GM18861 (cell line): ENCODE measurements around the gene SLC22A15.

Experiments
- ATAC-seq: cut with Tn5 transposase; IDR thresholded peaks from one replicate; pipeline ENCODE4 v1.9.1; 2021; ENCODE audit not compliant: unreplicated experiment

The SLC22A15 gene

DNA sequence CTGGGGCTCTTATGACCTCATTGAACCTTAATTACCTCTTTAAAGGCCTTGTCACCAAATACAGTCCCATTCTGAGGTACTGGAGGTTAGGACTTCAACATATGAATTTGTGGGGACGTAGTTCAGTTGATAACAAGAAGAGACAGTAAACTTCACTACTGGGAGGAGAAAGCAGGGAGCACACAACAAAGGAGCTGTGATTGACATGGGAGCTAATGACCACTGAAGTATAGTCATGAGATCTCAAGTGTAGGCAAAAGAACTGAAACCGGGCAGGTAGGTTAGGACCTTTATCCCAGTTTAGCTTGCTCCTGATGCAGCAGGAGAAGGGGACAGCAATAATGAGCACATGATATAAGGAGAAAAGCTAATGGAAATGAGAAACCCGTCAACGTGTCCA lies 123.1 kb downstream of the SLC22A15 start:
- no peak for ATAC-seq

DNA sequence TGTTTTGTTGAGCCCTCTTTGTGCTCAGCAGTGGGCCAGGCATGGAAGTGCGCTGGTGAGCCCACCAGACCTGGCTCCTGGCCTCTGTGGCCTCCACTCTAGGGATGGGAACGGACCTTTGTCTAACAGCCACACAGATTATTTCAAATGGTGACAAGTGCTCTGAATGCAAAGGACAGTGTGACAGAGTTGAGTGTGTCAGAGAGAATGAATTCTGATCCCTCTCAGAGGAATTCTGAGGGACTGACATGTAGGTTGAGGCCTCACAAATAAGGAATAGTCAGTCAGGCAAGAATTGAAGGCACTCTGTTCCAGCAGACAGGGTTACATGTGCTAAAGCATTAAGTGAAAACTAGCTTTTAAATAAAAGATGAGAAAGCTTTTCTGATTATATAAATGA lies 123.6 kb downstream of the SLC22A15 start:
- ATAC-seq = no peak

DNA sequence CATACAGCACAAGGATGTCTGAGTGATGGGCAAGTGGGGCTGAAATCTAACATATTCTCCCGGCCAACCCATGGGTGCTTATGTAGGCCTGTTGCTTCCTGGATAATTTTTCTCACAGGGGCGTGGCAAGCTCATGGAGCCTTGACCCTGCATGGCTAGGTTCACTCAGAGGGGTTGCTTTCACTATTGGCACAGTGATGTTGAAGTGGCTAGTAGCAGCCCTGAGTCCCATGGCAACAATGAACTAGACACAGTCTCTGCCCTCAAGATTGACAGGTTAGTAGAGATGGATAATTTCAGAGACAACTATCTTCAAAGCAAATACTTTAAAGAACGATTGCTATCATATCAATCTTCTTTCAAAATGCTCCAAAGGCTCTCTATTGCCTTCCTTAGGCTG lies 128.4 kb downstream of the SLC22A15 start:
- ATAC-seq = no peak

DNA sequence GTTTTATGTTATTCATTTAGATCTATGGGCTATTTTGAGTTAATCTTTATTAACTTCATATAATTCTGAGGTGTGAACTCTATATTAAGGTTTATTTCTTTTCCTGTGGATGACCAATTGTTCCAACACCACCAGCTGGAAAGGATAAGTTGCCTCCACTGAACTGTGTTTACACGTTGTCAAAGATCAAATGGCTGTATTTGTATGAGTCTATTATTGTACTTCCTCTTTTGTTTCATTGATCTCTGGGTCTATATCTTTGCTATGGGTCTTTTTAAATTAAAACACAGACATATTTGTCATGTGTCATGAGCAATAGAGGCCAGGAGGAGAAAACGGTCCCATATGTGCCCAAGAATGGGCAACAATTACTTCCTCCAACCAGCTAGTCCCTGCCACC lies 129.7 kb downstream of the SLC22A15 start:
- ATAC-seq = no peak

DNA sequence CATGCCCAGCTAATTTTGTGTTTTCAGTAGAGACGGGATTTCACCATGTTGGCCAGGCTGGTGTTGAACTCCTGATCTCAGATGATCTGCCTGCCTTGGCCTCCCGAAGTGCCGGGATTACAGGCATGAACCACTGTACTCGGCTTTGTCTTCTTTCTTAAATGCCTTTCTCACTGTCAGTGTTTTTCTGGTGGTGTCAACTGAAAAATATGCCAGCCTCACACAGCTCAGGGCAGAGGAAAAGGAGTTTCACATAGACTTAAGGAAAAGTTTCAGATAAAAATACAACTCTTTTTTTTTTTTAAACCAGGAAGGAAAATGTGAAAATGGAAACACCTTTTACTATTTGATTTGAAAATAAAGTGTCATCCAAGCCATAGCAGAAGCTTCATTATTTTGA lies 130.3 kb downstream of the SLC22A15 start:
- ATAC-seq = no peak

DNA sequence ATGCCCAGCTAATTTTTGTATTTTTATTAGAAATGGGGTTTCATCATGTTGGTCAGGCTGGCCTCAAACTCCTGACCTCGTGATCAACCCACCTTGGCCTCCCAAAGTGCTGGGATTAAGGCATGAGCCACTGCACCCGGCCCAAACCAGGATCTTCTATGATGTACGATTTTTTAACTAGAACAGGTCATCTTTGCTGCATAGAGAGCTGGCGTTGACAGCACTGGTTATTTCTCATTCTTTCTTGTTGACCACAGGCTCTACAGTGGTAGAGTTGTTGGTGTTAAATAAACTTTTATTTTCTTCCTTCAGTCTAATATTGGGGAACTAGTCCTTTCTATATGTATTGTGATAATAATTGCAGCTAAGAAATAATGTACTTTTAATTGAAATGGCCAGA lies 131.1 kb downstream of the SLC22A15 start:
- no peak for ATAC-seq

DNA sequence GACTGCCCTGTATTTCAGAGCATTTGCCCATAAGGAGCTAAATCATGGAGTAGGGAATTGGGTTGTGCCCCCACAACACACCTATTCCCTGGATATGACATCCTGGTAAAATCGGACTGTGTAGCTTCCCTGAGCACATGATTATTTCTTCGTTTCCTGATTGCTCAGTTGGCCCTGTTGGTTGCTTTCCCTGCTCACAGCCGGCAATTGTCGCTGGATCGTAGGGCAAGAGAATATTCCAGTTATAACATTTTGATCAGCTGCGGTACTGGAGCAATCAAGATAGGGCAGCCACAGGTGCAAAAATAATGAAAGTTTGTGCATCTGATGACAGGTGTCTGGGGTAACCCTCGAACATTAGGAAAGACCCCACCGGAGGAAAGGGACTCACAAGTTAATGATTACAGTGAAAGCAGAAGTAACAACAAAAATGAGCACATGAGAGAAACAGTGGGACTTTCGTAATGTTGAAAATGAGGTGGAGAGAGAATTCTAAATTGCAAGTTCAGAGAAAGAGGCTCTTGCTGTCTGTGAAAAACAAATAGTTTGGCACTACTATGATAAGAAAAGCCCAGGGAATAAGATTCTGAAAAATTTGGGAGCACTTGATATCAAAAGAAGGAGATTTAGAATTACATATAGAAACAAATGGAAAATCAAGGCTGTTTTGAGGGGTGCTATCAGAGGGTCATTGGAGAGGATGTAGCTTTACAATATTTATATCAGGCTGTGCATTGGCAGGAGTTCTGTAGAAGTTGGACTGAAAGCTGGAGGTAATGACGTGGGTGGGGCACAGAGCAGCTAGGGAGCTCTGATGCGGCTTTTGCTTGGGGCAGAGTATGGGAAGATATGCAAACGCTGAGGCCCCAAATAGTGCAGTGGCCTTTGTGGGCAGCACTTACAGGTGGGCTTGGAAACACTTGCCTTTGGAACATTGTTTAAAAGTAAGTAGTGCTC lies 134.5 kb downstream of the SLC22A15 start, which contains the start of gene MAB21L3:
MAB21L3 (plus strand) TSS at position 833 of the 957 bp plus-strand sequence. CDS start 1,217 bp downstream, outside the sequence.
- peak; percentile 55 for ATAC-seq

DNA sequence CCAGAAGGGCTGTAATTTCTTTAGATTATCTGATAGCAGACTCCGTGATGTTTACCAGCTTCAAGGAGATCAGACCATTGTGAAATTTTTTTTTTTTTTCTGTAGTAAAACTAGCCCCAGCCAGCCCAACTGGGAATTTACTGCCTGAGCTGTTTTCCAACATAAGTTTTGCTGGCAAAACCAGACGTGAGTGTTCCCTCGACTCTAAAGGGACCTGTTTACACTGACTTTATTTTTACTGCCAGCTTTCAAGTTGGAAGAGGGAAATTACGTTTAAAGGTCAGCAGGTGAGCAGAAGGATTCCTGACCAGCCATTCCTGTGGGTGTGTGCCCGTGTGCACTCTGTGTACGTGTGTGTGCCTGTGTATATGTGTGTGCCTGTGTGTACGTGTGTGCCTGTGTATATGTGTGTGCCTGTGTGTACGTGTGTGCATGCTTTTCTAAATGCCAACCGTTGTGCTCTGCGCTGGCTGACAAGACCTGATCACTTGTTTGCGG lies 135.3 kb downstream of the SLC22A15 start:
- no peak for ATAC-seq

DNA sequence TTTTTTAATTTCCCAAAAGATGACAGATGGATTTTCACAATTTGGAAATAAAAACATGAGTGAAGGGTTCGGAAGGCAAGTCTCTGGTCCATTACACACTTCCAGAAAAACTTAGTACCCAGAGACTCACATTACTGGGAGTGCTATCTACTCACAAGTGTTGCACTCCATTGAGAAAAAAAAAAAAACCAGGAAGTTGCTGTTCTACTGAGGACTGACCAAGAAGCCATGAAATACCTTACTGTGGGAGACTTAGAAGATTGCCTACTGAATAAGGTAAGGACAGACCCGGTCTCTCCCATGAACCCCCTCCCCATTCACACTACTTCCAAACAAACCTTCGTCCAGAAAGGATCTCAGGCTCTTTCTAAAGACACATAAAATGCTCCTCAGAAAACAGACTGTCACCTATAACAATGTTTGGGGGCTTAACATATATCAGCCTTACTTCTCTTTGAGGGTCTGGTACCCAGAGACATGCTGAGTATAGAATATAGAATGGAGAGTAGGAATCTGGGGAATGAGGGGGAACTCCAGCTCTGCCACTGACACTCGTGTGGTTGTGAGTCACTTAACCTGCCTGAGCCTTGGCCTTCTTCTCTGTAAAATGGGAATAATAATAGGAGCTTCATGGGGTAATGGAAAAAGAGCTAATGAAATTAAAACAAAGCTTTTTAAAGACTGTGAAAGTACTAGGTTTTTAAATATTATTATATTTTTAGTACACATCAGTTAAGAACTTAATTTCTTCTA lies 136.3 kb downstream of the SLC22A15 start:
- no peak for ATAC-seq

DNA sequence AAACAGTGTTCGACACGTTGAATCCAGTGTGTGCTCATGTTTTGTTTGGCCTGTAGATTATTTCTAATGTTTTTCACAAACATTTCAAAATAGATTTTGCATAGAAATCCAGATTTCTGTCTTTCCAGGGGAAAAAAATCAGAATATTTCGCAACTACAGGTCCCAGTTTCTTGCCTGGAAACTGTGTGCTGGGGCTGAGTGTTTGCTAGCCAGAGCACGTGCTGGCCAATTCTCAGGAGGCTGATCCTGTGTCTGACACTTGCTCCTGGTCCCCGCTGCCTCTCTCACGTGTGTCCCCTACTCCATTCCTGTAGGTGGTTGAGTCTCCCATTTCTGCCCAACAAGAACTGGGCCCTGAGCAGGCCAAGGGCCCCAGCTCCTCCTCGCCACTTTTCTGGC lies 137.3 kb downstream of the SLC22A15 start:
- no peak for ATAC-seq

DNA sequence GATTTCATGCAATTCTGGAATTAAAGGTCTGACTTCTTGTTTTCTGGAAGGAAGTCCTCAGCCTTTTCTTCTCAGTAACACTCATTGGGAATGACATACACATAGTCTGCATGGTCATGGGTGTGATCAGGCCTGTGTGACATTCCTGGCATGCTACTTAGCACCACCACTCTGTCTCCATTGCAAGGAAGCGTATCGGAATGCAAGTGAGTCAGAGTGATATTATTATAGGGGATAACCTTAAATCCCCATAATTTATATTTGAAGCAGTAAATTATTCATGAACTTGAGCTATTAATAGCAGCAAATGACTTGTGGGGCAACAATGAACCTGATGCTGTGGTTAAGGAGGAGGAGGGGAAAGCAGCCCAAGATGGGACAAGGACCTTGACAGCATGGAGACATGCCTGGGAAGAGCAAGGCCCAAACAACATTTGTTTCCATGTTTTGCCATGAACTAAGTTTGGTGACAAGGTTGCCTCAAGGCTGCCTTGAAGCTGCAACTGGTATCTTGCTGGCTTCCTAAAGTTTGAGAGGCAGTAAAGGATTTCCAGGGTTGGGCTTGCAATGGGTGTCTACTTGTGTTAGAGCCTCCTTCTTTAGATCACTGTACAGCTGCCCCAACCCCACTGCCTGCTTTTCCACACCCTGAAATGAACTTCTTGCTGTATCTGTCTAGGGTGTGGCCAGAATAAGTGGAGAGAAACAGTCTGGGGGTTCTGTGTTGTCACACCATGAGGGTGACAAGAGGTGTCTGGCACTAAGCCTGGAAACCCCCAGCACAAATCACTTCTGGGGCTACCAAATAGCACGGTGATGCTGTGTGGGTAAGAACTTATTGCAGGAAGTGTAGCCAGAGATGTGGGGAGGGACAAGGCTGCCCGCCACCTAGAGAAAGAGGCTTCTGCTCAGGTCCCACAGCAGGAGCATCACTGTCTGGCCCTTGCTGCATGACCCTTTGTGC lies 139.4 kb downstream of the SLC22A15 start:
- no peak for ATAC-seq

DNA sequence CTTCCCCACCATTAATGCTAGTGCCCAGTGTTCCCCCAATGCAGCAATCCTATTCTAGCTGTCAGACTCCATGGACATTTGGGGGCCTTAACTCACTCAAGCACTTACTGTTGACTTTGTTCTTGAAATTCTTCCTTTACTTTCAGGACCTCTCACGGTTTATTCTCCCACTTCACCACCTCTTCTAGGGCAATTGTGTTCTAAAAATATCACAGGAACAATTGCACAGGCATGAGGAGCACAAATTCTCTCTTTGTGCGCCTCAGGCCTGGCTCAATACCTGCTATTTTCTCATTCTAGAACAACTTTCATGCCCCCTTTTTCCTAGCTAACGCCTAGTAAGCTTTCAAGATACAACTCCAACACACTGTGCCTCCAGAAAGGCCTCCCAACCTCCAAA lies 142.2 kb downstream of the SLC22A15 start:
- ATAC-seq = no peak
